GM18519 (cell line): ENCODE results near the gene E2F2.

ENCODE experiments used
- ATAC-seq: cut with Tn5 transposase; IDR thresholded peaks from one replicate; pipeline ENCODE4 v1.9.1; 2021; ENCODE audit warnings: mild to moderate bottlenecking, moderate library complexity; ENCODE audit not compliant: unreplicated experiment, low FRiP score

E2F2 gene

DNA sequence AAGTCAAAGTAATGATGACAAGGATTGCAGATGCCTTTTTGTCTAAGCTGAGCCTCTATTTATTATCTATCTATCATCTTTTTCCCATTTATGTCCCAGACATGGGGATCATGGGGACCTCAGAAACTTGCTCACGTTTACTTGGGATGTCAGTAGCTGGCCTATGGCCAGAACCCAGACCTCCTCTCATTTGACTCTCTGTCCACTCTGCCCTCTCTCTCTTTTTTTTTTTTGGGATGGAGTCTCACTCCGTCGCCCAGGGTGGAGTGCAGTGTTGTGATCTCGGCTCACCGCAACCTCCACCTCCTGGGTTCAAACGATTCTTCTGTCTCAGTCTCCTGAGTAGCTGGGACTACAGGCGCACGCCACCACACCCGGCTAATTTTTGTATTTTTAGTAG is 32.0 kb upstream of the E2F2 start:
- no peak for ATAC-seq

GRCh38 chr1:23562137-23562876 is 31.3 kb upstream of the E2F2 start:
- no peak for ATAC-seq

DNA sequence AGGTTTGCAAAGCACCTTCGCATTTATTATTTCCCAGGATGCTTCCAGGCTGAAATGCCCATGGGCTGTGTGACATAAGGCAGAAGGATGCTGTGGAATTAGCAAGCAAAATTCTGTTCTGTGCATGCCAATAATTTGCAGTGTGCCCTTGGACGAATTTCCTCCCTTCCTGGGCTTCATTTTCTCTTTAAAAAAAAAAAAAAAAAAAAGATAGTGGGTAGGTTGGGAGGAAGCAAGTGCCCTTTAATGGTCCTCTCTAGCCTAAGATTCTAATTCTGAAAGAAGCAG is 30.7 kb upstream of the E2F2 start:
- no peak for ATAC-seq

GRCh38 chr1:23561076-23561812 is 30.2 kb upstream of the E2F2 start:
- ATAC-seq, result no peak

GRCh38 chr1:23559985-23560741 is 29.1 kb upstream of the E2F2 start:
- no peak for ATAC-seq

GRCh38 chr1:23559136-23559984 is 28.3 kb upstream of the E2F2 start, which contains the start of gene ID3:
Gene ID3 (minus strand): TSS chr1:23559501. CDS start chr1:23559426, 75 bp downstream.
- ATAC-seq, result peak; percentile 47

- ATAC-seq, result no peak
Observed at GRCh38 chr1:23558872-23559135, 27.8 kb upstream of the E2F2 start.

DNA sequence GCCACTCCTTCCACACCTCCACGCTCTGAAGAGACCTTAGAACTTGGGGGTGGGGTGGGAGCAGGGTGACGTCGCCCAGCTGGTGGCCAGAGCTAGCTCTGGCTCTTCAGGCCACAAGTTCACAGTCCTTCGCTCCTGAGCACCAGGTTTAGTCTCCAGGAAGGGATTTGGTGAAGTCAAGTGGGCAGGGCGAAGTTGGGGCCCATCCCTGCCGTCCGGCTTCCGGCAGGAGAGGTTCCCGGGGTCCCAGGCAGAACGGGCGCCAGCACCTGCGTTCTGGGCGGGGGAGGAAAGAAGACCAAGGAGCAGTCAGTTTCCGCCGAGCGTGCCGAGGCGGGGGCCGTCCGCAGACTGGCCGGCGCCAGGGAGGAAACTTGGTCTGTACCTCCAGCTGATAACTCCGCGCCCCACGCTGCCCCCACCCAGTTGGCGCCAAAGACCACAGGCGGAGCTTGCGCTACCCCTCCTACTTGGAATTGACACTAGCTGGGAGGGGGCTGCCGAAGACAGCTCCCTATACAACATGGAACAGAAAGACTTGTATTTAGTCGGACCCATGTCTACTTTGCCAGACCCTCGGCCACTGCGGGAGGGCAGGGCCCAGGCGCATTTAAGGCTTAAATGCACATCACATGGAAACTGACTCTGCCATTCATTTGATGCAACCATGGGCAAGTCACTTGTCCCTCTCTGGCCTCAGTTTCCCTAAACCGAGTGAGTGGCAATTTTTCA is 27.3 kb upstream of the E2F2 start:
- no peak for ATAC-seq

GRCh38 chr1:23557471-23558124 is 26.6 kb upstream of the E2F2 start:
- no peak for ATAC-seq

DNA sequence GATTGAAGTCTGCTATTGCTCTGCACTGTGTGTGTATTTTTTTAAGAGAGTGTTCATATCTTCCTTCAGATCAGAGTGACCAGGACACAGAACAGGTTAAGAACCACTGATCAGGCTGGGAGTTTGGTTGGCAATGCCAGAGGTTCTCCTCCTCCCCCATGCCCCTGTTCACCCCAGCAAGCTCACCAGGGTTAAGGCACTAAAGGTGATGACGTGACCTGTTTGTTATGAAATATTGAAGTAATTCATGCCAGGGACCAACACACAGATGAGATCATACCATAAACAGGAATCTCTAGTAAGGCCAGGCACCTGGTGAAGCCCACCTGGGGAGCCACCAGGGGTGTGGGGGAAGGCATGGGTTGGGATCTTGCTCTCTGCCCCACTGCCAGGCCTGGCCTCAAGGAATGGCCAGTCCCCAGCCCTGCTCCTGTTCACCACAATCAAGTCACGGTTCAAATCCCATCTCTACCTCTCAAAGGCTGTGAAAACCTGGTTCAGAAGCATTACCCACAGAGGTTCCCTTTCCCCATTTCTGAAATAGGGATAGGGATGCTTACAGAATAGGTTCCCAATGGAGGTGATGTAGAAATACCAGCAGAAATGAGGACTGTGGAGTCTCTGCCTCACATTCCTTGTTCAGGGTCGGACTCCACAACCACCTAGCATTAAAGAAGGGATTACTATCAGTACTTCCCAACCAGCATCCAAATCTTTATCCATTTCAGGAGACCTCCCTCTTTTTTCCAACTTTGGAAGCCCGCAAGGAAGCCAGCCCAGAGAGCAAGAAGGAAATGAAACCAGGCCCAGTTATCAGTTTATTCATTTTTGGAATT is 25.8 kb upstream of the E2F2 start:
- ATAC-seq, result no peak

DNA sequence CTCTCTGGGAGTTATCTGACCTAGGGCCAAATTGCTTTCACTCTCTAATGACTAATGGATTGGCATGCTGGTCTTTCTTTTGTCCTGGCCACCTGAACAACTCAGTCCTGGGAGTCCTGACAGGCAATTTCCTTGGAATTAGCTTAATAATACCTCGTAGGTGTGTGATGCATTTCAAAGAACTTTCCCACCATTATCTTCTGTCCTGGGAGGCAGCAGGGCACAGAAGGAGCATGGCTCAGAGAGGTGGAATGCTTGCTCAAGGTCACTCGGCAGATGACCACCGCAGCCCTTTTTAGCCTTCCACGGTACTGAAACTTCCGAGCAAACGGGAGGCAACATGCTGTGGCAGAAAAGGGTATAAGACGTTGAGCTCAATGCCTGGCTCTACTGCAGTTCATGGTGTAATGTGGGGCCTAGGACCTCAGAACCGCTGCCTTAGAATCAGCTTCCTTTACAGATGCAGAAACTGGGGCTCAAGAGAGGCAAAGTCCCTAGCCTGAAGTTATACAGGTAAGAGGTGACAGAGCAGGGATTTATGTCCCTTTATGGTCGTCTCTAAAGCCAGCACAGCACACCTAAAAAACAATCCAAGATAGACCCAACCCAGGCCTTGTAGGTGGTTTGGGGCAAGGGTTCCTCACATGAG is 25.1 kb upstream of the E2F2 start:
- ATAC-seq, result no peak

DNA sequence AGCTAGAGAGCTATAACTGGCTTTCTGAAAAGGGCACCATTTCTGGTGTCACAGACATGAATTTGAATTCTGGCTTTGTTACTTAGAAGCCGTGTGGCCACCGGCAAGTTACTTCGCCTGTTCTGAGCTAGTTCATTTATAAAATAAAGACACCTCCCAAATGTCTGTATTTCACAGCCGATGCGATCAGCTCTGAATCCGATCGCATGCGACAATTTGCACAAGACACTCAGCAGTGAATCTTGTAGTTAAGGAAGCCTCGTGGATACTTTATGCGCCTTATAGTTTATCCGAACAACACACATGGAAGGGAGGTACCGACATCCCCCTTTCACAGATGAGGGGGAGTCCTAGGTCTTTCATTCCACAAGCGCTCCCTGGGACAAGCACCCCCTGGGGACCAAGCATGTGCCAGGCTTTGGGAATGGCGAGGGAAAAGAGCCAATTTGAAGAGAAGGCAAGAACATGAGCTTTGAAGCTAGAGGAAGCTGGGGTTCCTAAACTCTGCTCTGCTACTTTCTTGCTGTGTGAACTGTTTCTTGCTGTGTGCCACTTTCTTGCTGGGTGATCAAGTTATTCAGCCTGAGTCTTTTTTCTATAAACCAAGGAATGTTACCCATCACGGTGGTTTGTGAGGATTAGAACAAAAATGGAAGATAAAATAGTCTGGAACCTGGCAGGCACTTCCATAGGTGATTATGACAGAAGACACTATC is 24.4 kb upstream of the E2F2 start:
- no peak for ATAC-seq

DNA sequence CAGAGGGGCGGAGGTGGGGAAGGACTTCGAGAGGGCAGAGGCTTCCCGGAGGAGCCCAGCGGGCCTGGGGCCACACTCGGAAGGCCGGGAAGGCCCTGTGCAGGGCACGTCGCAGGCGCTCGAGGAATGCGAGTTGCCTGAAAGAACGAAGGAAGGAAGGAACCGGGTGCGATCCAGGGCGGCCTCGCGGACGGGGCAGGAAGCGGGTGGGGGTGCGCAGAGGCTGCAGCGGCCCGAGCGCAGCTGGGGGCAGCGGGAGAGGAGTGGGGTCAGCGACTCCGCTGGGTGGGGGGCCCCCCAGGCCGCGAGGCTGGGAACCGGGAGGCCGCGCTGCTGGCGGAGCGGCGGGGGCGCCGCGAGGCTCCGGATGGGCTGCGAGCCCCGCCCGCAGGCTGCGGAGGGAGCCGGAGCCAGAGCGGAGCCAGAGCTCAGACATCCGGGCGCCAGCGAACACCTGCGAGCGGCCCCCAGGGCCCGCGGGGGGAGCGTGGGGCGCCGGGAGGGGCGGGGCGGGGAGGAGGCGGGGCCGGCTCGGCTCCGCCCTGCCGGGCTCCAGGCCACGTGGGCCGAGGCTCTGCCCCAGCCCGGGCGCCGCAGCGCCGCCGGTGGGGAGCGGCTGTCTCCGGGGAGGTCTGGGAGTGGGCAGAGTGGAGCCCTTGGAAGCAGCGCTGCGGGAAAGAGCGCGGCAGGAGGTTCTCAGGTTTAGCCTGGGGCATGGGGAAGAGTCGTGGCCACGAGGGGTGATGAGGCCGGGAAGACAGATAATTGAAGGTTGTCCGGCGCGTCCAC is 23.6 kb upstream of the E2F2 start:
- ATAC-seq, result peak; percentile 45

- ATAC-seq, result no peak
Observed at GRCh38 chr1:23554127-23554480, 23.1 kb upstream of the E2F2 start.

DNA sequence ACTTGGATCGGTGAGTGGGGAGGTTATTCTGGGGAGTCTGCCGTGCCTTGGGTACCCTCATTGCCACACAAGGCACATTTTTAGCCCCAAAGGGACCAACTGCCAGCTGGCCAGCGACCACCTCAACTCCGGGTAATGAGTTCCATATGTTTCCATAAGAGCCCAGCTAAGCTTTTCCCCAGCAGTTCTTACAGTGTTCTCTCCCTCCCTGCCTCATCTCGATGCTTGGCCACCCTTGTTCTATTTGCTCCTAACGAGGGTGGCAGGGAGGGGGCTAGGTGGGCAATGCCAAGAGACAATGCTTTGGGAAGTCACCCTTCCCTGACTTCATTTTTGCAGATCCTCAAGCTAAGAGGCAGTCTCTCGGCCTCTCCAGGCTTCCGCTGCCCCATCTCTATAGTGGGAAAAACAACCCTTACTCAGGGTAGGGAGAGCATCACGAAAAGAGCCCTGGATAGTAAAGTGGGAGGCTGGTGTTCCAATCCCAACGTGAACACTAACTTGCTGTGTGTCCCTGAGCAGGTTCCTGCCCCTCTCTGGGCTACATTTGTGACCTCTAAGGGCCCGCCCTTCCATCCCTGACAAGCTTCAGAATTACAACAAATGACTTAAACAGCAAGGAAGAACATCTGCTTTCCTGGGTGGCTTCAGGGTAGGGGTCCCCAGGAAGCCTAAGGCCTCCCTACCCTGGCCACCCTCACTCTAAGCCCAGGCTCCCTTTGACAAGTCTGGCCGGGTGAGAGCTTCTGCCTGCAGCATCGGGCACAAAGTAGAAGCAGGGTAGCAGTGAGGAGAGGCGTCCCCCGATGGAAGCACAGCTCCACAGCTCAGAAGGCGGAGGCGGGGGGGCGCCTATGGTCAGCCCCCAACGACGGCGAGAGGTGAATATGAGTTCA is 22.4 kb upstream of the E2F2 start:
- ATAC-seq, result no peak

DNA sequence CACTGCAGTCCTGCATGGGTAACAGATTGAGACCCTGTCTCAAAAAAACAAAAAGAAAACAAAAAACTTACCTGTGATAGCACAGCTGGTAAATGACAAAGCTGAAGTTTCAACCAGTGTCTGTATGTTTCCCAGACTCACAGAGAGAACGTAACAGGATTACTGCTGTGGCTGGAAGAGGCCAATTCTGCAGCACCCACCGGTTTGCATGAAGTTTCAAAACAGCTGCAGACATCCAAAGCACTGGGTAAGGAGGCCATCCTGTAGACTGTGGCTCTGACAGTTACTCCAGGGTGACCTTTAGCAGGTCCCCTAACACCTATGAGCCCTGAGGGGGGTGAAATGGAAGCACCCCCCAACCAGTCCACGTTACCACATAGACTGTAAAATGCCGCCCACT is 20.8 kb upstream of the E2F2 start:
- ATAC-seq, result no peak
